ENCODE results near the gene FXYD3.
"Not testable (repeated sequence)": the region's sequence is repeated elsewhere in the genome, so short reads cannot be mapped to it uniquely, and the experiment has no call there.

Gene FXYD3

DNA sequence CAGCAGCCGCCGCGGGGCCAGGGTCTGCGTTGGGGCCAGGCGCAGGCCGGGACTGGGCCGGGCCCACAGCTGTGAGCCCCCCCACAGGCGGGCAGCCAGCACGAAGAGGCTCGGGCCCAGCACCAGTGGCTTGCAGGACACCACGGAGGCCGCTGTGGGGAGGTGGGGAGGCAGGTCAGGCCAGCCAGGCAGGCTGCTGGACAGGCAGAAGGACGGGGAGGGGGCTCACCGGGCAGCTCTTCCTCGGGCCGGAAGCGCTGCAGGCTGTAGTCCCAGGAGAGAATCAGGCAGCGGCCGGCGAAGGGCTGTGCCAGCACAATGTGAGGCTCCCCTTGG, 11.0 kb downstream of the FXYD3 start:
- no peak for DNase-seq

DNA sequence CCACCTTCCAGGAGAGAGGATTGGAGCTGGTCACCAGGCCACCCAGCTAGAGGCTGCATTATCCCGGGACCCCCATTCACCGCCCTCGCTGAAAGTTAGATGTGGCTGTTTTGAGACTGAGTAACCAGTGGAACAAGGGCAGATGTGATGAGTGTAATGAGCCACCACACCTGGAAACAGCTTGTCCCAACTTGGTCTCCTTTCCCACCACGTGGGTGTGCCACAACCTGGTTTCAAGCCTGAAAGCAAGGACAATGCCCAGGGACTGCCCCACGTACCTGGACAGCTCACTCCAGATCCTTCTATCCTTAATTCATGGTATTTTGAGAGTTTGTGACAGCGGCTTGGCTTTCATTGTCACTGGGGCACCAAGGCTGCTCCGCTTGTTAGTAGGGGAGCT, 12.2 kb downstream of the FXYD3 start:
- DNase-seq: no peak

DNA sequence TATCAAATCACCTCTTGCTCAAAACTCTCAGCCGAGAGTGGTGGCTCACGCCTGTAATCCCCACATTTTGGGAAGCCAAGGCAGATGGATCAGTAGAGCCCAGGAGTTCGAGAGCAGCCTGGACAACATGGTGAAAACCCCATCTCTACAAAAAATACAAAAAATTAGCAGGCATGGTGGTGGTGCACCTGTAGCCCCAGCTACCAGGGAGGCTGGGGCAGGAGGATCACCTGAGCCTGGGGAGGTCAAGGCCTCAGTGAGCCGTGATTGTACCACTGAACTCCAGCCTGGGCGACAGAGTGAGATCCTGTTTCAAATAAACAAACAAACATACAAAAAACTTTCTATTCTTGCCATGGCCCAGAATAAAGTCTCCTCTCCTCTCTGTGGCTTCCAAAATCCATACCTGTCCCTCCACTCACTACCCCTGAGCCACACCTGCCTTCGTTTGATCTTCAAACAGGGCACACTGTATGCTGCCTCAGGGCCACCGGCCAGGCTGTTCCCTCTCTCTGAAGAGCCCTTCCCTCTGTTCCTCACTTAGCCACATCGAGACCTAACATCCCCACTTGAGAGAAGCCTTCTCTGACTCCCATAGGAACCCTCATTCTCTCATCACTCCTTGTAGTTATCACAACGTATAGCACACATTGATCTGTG, 12.9 kb downstream of the FXYD3 start:
- no peak for DNase-seq

DNA sequence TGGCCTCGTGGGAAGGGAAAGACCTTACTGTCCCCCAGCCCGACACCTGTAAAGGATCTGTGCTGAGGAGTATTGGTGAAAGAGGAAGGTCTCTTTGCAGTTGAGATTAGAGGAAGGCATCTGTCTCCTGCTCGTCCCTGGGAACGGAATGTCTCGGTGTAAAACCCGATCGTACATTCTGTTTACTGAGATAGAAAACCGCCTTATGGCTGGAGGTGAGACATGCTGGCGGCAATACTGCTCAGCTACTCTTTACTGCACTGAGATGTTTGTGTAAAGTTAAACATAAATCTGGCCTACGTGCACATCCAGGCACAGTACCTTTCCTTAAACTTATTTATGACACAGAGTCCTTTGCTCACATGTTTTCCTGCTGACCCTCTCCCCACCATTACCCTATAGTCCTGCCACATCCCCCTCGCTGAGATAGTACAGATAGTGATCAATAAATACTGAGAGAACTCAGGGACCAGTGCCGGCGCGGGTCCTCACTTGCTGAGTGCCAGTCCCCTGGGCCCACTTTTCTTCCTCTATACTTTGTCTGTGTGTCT, 14.2 kb downstream of the FXYD3 start:
- DNase-seq: not testable (repeated sequence)

DNA sequence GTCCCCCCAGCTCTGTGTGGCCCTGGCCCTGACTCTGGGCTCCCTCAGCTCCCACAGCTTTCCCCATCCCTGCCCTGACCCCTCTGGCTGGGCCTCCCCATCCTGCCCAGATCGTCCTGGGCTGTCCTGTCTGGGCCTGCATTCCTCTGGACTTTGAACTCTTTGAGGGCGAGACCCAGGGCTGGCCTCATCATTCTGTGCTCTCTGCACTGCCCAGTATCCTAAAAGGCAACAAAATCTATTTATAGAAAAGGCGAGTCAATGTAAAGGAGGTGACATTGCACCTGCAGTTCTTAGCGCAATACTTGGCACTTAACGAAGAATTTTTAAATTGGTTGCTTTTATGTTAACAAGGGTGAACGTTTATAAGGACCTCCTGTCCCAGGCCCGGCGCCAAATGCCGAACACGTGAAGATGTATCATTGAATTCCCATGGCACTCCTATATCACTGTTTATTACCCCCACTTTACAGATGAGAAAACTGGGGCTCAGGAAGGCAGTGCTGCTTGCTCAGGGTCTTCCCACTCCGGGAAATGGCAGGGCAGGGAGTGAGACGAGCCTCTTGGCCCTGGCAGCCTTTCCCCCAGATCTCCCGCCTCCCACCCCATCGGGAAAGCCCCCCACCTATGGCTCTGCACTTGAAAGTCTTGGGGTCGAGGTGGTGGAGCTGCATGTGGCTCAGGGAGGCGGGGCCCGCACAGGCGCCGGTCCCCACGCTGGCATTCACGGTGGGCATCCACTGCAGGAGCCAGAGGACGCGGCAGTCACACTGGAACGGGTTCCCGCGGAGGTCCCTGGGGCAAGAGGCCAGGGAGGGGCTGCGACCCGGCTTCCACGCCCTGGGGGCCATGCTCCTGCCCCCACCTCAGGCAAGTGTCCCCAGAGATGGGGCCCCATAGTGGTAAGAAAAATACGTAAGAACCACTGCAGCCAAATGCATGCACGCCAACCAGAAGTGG, 15.4 kb downstream of the FXYD3 start:
- no peak for DNase-seq

DNA sequence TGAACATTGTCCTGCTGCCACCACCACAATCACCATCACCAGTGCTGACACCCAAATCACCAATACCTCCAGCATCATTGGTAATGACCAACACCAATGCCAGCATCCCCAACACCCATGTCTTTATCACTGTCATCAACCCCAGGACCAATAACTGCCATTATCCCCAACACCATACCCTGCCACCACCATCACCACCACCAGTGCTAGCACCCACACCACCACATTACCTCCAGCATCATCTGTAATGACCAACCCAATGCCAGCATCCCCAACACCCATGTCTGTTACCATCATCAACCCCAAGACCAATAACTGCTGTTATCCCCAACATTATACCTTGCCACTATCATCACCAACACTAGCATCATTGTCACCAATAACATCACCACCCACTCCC, 16.6 kb downstream of the FXYD3 start:
- no peak for DNase-seq

DNA sequence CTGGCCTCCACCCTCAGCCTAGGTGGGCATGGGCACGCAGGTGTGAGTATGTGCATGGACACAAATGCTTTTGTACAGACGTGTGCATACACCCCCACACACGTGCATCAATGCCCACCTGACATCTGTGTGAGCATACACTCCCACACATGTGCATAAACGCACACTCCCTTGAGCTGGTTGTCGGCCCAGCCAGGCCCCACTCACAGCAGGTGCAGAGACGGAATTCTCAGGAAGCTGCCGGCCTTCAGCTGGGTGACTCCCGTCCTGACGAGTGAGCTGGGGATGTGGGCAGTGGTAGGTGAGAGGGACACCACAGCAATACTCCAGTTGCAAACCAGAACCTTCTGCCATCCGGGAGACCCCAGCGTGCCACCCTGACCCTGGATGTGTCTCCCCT, 18.2 kb downstream of the FXYD3 start:
- no peak for DNase-seq

DNA sequence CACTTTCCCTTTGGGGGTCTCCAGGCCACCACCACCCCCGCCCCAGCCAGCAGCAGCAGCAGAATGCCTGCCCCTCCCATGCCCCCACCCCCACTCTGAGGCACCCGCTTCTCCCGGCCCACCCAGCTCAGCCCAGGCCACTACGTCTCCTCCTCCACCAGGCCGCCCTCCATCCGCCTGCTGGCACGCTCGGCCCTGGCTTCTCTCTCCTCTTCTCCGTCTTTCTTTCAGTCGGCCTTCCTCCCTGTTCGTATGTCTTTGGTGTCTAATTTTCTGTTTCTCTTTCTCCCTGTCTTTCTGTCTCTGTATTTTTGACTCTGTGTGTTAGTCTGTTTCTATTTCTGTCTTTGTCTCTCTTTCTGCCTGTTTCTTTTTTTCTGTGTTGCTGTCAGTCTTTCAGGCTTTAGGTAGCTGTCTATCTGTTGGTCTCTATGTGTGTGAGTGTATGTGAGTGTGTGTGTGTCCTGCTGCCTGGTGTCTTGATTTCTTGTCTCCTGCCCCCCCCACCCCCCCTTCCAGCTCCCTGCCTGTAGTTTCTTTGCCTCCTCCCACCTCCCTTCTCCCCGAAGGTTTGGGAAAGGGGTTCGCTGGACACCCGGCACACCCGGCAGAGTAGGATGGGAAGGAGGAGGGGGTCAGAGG, 19.1 kb downstream of the FXYD3 start, which contains the start of gene LGI4:
TSS of gene LGI4 (minus strand) at position 459 of the 642 bp plus-strand sequence. CDS start at position 80, 379 bp downstream.
- DNase-seq: no peak

DNA sequence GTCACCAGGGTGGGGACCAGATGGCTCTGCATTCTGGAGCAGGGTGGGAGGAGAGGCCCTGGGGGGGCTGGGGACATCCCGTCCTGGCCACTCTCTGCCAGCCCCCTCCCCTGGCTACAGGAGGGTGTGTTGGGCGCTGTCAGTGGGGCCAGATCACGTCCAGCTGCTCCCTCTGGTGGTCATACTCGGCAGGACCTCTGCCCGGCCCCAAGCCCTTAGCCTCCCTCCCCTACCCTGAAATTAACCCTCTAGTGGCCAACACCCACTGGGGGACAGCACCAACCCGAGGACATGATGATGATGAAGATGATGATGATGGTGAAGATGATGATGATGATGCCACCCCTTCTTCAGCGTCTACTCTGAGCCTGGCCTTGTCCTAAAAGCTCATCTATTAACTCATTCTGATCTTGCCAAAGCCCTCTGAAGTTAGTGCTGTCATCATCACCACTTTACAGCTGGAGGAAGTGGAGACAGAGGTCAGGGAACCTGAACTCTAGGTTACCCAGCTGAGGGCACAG, 19.8 kb downstream of the FXYD3 start:
- DNase-seq: peak; percentile 83

DNA sequence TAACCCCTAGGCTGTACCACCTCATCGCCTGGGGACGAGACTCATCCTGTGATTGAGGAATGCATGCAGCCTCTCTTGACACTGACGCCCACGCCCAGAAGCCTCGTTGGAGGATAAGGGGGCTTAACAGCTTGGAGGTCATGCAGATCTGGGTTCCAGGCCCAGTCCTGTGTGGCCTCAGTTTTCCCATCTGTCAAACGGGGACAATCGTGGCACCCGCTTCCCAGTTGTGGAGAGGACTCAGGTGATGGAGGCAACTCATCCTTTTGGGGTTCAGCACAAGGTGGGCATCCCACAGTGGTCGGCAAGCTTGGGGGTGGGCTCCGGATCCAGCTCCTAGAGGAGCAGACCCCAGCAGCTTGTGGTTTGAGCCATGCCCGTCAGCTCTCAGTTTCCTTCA, 20.6 kb downstream of the FXYD3 start:
- DNase-seq: no peak

DNA sequence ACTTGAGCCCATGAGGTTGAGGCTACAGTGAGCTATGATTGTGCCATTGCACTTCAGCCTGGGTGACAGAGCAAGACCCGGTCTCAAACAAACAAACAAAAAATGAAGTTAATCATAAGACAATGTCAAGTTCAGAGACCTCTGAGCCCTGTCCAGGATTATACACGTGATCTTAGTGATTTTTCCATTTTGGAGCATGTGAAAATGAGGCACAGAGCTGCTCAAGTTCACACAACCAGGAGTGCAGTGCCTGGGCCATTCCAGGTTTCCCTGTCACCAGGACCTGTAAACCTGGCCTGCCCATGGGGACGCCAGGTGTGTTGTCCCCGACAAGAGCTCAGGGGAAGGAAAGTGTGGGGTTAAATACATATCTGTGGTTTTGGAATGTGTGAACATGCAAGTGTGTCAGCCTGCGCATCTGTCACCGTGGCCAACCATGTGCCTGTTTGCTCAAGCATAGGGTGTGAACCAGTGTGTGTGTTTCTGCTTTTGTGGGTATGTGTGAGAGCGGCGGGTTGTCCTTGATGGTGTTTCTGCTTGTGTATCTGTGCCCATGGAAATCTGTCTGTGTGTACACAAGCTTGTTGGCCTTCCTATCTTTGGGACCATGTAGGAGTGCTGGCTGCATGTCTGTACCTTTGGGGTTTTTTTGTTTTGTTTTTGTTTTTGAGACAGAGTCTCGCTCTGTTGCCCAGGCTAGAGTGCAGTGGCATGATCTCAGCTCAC, 21.5 kb downstream of the FXYD3 start:
- no peak for DNase-seq

DNA sequence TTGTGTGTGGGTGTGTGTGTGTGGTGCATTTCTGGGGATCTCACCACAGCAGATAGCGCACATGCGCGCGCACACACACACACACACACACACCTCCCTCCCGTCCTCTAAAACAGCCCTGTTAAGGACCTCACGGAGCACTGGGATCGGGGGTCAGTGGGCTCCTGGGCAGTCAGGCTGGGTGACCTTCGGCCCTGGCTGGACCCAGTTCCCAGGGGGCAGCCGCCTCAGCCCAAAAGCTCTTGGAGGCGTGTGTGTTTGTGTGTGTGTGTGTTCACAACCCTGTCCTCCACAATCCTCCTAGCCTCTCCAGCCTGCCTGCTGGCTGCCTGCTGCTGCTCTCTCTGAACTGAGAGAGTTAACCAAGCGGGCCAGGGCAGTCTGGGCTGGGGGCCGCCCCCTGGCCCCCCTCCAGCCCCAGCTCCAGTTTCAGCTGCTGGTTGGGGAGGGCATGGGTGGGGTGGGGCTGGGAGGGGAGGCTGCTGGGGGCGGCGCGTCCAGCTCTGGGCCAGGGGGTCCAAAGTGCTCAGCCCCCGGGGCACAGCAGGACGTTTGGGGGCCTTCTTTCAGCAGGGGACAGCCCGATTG, 22.8 kb downstream of the FXYD3 start, which contains the start of gene FXYD1:
TSS of gene FXYD1 (plus strand) at position 520 of the 588 bp plus-strand sequence. CDS start 1,256 bp downstream, outside the sequence.
- DNase-seq: no peak

DNA sequence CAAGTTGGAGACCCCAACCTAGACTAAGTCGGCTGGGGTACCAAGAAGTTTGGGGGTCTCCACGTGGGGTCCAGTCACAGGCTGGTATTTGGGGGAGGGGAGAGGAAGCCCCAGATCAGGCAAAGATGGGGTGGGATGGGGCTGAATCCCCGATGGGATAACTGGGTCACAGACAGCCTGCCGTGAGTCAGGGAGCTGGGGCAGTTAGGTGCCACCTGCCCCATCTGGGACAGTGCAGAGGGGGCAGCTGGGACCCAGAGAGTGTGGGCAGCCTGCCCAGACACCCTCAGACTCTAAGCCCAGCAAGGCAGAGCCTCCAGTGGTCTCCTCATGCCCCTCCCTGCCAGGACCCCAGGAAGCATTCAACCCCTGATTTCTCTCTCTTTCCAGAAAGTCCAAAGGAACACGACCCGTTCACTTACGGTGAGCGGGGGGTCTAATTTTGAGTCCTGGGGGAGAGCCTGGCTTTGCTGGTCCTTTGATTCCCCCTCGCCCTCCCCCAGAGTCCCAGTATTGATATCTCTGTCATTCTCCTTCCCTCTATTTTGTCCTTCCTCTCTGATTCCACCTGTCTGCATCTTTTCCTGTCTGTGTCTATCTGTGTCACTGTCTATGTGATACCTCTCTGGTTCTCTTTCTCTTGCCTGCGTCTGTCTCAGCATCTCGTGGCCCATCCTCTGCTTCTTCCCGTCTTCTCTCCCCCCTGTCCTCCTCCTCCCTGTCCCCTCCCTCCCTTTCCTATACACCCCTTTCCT, 24.8 kb downstream of the FXYD3 start:
- no peak for DNase-seq

DNA sequence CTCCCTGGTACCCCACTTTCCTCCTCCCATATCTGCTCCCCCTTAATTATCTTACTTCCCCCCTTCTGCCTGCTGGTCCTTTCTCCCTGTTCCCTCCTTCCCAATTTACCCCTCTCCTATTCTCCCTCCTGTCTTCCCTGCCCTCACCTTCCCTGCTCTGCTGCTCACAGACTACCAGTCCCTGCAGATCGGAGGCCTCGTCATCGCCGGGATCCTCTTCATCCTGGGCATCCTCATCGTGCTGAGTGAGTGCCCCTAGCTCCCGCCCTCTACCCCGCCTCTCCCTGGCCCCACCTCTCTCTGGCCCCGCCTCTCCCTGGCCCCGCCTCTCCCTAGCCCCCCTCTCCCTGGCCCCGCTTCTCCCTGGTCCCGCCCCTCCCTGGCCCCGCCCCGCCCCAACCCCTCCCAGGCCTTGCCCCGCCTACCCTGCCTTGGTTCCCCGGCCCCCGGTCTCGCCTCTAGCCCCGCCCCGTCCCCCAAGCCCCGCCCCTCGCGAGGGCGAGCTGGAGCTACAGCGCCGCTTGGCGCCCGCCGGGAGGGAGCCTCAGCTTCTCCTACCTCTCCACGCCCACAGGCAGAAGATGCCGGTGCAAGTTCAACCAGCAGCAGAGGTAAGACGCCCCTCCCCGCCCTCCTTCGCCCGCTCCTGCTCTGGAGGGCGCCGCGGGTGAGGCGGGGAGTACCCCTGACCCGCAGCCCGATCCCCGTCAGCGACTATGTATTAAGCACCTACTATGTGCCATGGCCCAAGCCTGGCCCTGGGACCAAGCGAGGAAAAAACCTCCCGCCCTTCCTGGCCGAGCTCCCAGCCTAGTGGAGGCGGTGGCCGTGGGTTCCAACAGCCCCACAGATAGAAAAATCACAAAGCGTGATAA, 25.6 kb downstream of the FXYD3 start:
- DNase-seq: peak; percentile 98

DNA sequence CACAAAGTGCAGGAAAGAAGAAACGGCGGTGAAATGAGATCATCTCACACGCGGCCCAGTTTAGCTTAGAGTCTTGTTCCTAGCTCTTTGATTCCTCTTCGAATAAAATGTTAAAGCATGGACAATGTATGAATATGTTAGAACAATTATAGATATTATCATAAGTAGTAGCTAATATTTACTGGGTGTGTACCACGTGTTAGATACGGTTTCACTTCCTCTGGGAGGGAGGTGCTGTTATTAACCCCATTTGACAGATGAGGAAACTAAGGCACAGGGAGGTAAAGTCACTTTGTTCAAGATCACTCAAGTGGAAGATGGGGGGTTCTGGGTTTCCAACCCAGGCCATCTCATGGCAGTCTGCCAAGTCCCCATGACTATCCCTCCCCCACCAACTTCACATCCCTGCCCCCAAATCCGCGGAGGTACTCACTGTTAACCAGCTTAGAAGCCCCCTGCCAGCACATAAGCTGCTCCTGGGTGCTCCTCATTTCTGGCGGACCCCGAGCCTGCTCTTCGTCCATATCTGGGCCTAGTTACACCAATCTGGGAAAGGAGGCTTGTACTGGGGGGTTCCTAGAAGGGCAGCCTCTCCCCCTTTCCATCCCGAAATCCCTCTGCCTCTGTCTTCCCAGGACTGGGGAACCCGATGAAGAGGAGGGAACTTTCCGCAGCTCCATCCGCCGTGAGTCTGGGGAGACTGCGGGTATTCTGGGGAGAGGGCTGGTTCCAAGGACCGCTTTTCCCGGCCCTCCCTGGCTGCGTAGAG, 26.4 kb downstream of the FXYD3 start:
- DNase-seq: no peak

DNA sequence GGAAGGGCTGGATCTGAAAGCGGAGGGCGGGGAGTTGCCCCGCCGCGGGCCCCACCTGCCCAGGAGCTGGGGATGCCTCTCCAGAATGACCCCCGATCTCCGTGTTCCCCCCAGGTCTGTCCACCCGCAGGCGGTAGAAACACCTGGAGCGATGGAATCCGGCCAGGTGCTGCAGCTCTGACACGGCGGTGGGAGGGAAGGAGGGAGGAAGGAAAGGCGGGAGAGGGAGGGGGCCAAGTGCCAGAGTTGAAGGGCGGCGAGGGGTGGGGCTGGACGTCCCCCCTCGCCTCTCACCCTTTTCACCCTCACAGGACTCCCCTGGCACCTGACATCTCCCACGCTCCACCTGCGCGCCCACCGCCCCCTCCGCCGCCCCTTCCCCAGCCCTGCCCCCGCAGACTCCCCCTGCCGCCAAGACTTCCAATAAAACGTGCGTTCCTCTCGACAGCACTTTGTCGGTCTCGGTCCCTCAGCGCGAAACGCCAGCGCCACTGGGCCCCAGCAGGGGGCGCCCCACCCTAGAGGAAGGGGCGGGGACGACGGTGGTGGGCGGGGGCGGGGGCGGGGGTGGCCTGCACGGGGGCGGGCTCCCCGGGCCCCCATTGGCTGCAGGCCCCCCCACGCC, 27.1 kb downstream of the FXYD3 start:
- DNase-seq: peak; percentile 75

DNA sequence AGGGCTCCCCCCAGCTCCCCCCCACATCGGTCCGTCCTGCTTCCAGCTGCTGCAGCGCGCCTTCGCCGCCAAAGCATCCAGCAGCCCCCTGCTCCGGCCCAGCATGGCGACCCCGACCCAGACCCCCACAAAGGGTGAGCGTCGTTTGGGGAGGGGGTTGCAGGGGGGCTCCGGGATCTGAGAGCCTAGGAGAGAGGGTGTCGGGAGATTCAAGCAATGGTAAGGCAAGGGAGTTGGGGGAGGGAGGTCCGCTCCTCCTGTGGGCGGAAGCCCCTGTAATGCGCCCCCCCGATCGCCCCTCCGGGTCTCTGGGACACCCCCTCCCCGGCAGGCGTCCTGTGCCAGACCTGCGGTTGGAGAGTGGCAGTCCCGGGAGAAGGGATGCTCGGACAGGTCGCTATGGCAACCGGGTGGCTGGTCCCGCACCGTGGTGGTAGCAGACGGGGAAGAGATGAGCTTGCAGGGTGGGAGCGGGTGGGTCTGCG, 27.6 kb downstream of the FXYD3 start, which contains the start of gene FXYD7:
TSS of gene FXYD7 (plus strand) at position 25 of the 485 bp plus-strand sequence. CDS start at position 104, 79 bp downstream.
- DNase-seq: no peak

DNA sequence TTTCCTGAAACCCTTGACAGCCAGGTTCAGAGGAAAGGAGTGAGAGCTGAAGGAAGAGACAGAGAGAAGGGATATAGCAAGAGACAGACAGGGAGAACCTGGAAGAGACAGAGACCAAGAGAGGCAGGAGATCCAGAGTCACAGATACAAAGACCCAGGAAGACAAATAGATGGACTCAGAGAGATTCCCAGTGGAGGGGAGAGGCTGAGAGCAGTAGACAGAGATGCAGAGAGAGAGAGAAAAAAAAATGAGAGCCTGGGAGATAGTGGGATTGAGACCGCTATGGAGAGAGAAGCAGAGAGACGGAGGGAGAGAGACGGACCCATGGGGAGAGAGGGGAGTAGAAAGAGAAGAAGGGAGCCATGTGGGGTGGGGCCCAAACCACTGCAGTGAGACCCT, 28.2 kb downstream of the FXYD3 start:
- no peak for DNase-seq

DNA sequence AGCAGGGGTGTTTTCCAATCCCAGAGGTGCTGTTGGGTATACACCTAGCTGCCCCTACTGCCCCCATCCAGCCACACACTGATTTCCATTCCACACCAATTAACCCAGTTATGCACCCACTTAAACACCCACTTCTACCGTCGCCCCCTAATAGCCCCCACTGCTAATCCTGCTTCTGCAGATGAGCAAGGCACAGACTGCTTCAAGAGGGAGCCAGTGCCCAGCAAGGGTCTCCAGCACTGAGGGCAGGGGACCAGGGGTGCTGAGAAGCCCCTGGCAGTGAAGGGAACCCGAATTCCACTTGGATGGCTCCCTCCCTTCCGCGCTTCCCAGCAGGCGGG, 28.6 kb downstream of the FXYD3 start:
- no peak for DNase-seq
